Endothelial cell of umbilical vein (primary cell): Measurements from ENCODE around the gene HOXD3. TPM values are rescaled to one million over a fixed set of nuclear protein-coding genes. Genes with fewer than 3 reads are reported as not detected.
A peak's percentile ranks its signal among the peaks of the same experiment; 100 is the strongest.

Experiments used
- BruUV-seq: library from RNA; stranded (reverse); fragments of 400-500 nt; replicated peaks from 2 replicates; lab custom pipeline; 2021; lab: Mats Ljungman, UMichigan
- CTCF ChIA-PET: fragments of 300-600, 350-600 bp; sonication (Branson Sonifier 250); formaldehyde crosslinking; loops from one replicate; lab custom pipeline; 2021; ENCODE audit warnings: antibody characterized with exemption, inconsistent platforms; lab: Charles Lee
- POLR2A ChIA-PET: fragments of 300-600, 350-600 bp; sonication (Branson Sonifier 250); formaldehyde crosslinking; loops from one replicate; lab custom pipeline; 2021; ENCODE audit warnings: antibody characterized with exemption, inconsistent platforms; lab: Charles Lee
- DNase-seq: peaks from one replicate; pipeline ENCODE4 v3.0.0-alpha.2; 2011; ENCODE audit warnings: low read depth, low spot score
- FAIRE-seq: peaks from 2 replicates; lab custom pipeline; 2011; peaks lifted over from hg19 to GRCh38; lab: Jason Lieb, UNC
- H2AFZ ChIP-seq: 2 replicates; pipeline ENCODE4 v1.6.0; 2012; ENCODE audit warnings: low read depth, low read length, control low read depth, inconsistent platforms
- H3K27ac ChIP-seq: 2 replicates; pipeline ENCODE4 v1.5.1; 2011; ENCODE audit warnings: low read depth, mild to moderate bottlenecking, control low read depth, low read length, moderate library complexity; ENCODE audit not compliant: insufficient read depth
- H3K27me3 ChIP-seq, 2 experiments: 2 replicates each; pipeline versions ENCODE4 v1.6.0 to v1.6.1; 2011; ENCODE audit warnings: low read length in 2 of 2, mixed read lengths in 1 of 2; ENCODE audit not compliant: control insufficient read depth in 2 of 2, insufficient read depth in 2 of 2
- H3K36me3 ChIP-seq, 2 experiments: 2 replicates in 1 of 2; 3 replicates in 1 of 2; pipeline ENCODE4 v1.5.1; 2011; ENCODE audit warnings: low read length in 2 of 2, mild to moderate bottlenecking in 1 of 2, moderate library complexity in 1 of 2; ENCODE audit not compliant: control insufficient read depth in 2 of 2, insufficient read depth in 2 of 2; ENCODE audit errors: extremely low read depth in 1 of 2
- H3K4me1 ChIP-seq: 3 replicates; pipeline ENCODE4 v1.5.1; 2011; ENCODE audit warnings: mild to moderate bottlenecking, low read length; ENCODE audit not compliant: control insufficient read depth, insufficient read depth; ENCODE audit errors: extremely low read depth
- H3K4me2 ChIP-seq: 2 replicates; pipeline ENCODE4 v1.6.1; 2011; ENCODE audit warnings: low read length, control low read depth, mixed read lengths; ENCODE audit not compliant: insufficient read depth
- H3K4me3 ChIP-seq, 3 experiments: fragments of 200-600 bp in 1 of 3; sonication (generic), shearing (Covaris generic) in 1 of 3; replicated peaks in 1 of 3; 2 replicates each; pipeline ENCODE4 v1.5.1; 2011 to 2016; ENCODE audit warnings: control low read depth in 3 of 3, low read length in 3 of 3, mild to moderate bottlenecking in 2 of 3, inconsistent platforms in 1 of 3, low read depth in 1 of 3, moderate library complexity in 1 of 3; ENCODE audit not compliant: insufficient read depth in 1 of 3
- H3K79me2 ChIP-seq: 2 replicates; pipeline ENCODE4 v1.6.0; 2012; ENCODE audit warnings: low read length, inconsistent platforms; ENCODE audit not compliant: control insufficient read depth, insufficient read depth
- H3K9ac ChIP-seq: replicated peaks from 2 replicates; pipeline ENCODE3; 2011; ENCODE audit warnings: low read length, control low read depth; ENCODE audit not compliant: insufficient read depth; ENCODE audit errors: extremely low read depth
- H3K9me1 ChIP-seq: replicated peaks from 3 replicates; pipeline ENCODE4 v1.6.0; 2011; ENCODE audit warnings: mild to moderate bottlenecking, low read length; ENCODE audit not compliant: control insufficient read depth, insufficient read depth; ENCODE audit errors: extremely low read depth
- H3K9me3 ChIP-seq: replicated peaks from 2 replicates; pipeline ENCODE4 v1.5.1; 2012; ENCODE audit warnings: low read length, inconsistent platforms; ENCODE audit not compliant: control insufficient read depth, insufficient read depth
- H4K20me1 ChIP-seq: replicated peaks from 2 replicates; pipeline ENCODE3; 2011; ENCODE audit warnings: mild to moderate bottlenecking, low read length; ENCODE audit not compliant: control insufficient read depth, insufficient read depth; ENCODE audit errors: extremely low read depth
- EZH2 ChIP-seq: IDR thresholded peaks from 2 replicates; pipeline ENCODE4 v1.6.1; 2012; ENCODE audit warnings: borderline replicate concordance, low read depth, mild to moderate bottlenecking, moderate library complexity, low read length, inconsistent platforms; ENCODE audit not compliant: severe bottlenecking
- JUN ChIP-seq: IDR thresholded peaks from 2 replicates; pipeline ENCODE4 v1.6.1; 2011; ENCODE audit warnings: borderline replicate concordance, low read depth; ENCODE audit not compliant: insufficient read length, insufficient read depth
- MYC ChIP-seq: IDR thresholded peaks from one replicate; pipeline ENCODE4 v1.6.1; 2011; ENCODE audit warnings: mild to moderate bottlenecking, low read depth, low read length
- dilution Hi-C: fragments of 300-500 bp; cut with MboI; formaldehyde crosslinking; loops from one replicate; pipeline ENCODE4 v1.15.0; 2019; ENCODE audit warnings: low sequenced_read_pairs; ENCODE audit not compliant: extremely low pct_ligation_motif_present
- intact Hi-C: fragments of 100-400 bp; cut with micrococcal nuclease; formaldehyde crosslinking; loops from one replicate; pipeline ENCODE4 v1.10.0; 2022
- polyA plus RNA-seq, 4 experiments: library from polyadenylated mRNA; depleted of rRNA in 3 of 4; stranded (reverse) in 3 of 4; unstranded in 1 of 4; fragments of >200 nt; gene quantifications; 2 replicates each; pipeline versions ENCODE4 v1.2.1 to v1.2.3, GENCODE V29; 2011 to 2012; ENCODE audit warnings: missing spikeins in 1 of 4
- total RNA-seq: library from RNA; stranded (reverse); gene quantifications from 2 replicates; pipeline ENCODE4 v1.2.3, GENCODE V29; 2021
- TF ChIP-seq, protein P1 (sequence below), 2 donors: IDR thresholded peaks; 1 replicate in 1 of 2; 2 replicates in 1 of 2; pipeline ENCODE4 v1.5.1; 2011; ENCODE audit warnings: low read length in 2 of 2, mild to moderate bottlenecking in 2 of 2, moderate library complexity in 2 of 2, control low read depth in 1 of 2, inconsistent platforms in 1 of 2, low read depth in 1 of 2; ENCODE audit not compliant: insufficient read depth in 1 of 2; ENCODE audit errors: extremely low read depth in 1 of 2

Gene HOXD3
- total and polyA plus RNA-seq, 2 donors (not counting 3 experiments of a cell fraction or from before 2014, with no cell fraction given), result 2.9 to 20.9 TPM

DNA sequence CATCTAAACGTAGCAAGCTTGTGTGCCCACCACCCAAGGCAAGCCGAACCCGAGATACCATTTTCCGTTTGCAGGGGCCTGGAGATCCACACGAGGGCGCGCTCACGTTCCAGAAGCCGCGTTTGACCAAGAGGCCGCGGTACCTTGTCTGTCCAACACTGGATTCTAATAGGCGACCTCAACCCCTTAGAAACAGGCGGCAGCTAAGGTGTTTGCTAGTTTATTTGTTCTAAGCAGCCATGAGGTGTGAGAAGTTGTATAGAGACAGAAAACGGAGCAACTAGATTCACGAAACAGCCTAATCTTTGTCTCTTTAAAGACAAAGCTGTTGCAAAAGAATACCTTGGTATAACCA, 45.8 kb upstream of the HOXD3 start:
- Histone ChIP-seq H3K27me3 (peaks cover 79 to 96% of the 10 kb centered on the region in 2 experiments), H4K20me1 (no peaks in the 10 kb centered on the region), H3K36me3 (no peaks in the 10 kb centered on the region), H2AFZ (no peak overlapping the region), H3K9me3 (no peaks in the 10 kb centered on the region), H3K79me2 (no peaks in the 10 kb centered on the region), H3K4me2 (no peak overlapping the region), H3K4me3 (no peak overlapping the region), H3K4me1 (no peaks in the 10 kb centered on the region), H3K9me1 (no peaks in the 10 kb centered on the region), H3K9ac (no peak overlapping the region), H3K27ac (no peak overlapping the region)
- DNase-seq (peak; percentile 74), FAIRE-seq (peak; percentile 92)
- no TSS peak for BruUV-seq
- POLR2A ChIA-PET, result no interaction called here
- CTCF ChIA-PET, result interaction anchor here (0.6 to 4.3 kb wide), 24 partner anchors 9 to 1115 kb away, joined by 3 to 24 read pairs (median 5); partner anchors contain the start of gene HOXD9
- intact Hi-C loops (no loop called here), dilution Hi-C loops (no loop called here)
- no peak for TF ChIP-seq JUN
- TF ChIP-seq, protein P1, sequence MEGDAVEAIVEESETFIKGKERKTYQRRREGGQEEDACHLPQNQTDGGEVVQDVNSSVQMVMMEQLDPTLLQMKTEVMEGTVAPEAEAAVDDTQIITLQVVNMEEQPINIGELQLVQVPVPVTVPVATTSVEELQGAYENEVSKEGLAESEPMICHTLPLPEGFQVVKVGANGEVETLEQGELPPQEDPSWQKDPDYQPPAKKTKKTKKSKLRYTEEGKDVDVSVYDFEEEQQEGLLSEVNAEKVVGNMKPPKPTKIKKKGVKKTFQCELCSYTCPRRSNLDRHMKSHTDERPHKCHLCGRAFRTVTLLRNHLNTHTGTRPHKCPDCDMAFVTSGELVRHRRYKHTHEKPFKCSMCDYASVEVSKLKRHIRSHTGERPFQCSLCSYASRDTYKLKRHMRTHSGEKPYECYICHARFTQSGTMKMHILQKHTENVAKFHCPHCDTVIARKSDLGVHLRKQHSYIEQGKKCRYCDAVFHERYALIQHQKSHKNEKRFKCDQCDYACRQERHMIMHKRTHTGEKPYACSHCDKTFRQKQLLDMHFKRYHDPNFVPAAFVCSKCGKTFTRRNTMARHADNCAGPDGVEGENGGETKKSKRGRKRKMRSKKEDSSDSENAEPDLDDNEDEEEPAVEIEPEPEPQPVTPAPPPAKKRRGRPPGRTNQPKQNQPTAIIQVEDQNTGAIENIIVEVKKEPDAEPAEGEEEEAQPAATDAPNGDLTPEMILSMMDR (IDR thresholded peaks at IDR 0.05; ENCODE audit: extremely low read depth in 1 of 2, insufficient read depth in 1 of 2, low read depth in 1 of 2, low read length in 2 of 2), result peak; percentile 87 to 93

GRCh38 chr2:176111846-176112374, 45.2 kb upstream of the HOXD3 start:
- Histone ChIP-seq H3K4me2 (no peak overlapping the region), H3K79me2 (no peaks in the 10 kb centered on the region), H3K9ac (no peak overlapping the region), H3K9me3 (no peaks in the 10 kb centered on the region), H4K20me1 (no peaks in the 10 kb centered on the region), H3K27me3 (peaks cover 79 to 97% of the 10 kb centered on the region in 2 experiments), H3K4me3 (no peak overlapping the region), H3K4me1 (peaks cover 3% of the 10 kb centered on the region), H3K9me1 (no peaks in the 10 kb centered on the region), H3K36me3 (no peaks in the 10 kb centered on the region), H2AFZ (no peak overlapping the region), H3K27ac (no peak overlapping the region)
- no TSS peak for BruUV-seq
- TF ChIP-seq EZH2, result peak; percentile 97
- no peak for TF ChIP-seq MYC
- ChIA-PET CTCF (interaction anchor here (0.6 to 4.3 kb wide), 23 partner anchors 9 to 1037 kb away, joined by 3 to 24 read pairs (median 5); partner anchors contain the start of gene HOXD9), POLR2A (no interaction called here)
- dilution Hi-C loops, result no loop called here
- intact Hi-C loops, result no loop called here
- no peak for FAIRE-seq
- DNase-seq, result no peak
